Heart left ventricle (tissue), 16 donors: ENCODE measurements around the gene CD22. TPM values are rescaled to one million over a fixed set of nuclear protein-coding genes. Genes with fewer than 3 reads are reported as not detected.

Source experiments
- ATAC-seq, 4 donors: fragments of 200-7000 bp; cut with Tn5 transposase; one replicate each; pipeline ENCODE4 v1.9.1; 2020 to 2022; ENCODE audit warnings: moderate library complexity in 4 of 4, mild to moderate bottlenecking in 3 of 4, moderate number of reproducible peaks in 1 of 4
- DNase-seq, 5 donors: peaks; one replicate each; pipeline ENCODE4 v3.0.0-alpha.2; 2020
- H3K27ac ChIP-seq, 12 donors: fragments of 200-600 bp; sonication (generic) in 4 of 12; one replicate each; pipeline versions ENCODE4 v1.5.0 to v1.8.0; 2016 to 2022; ENCODE audit warnings: mild to moderate bottlenecking in 2 of 12
- H3K27me3 ChIP-seq, 9 donors: fragments of 200-600 bp; sonication (generic) in 2 of 9; one replicate each; pipeline versions ENCODE4 v1.5.1 to v1.8.0; 2016 to 2022; ENCODE audit warnings: mild to moderate bottlenecking in 3 of 9
- H3K36me3 ChIP-seq, 9 donors: fragments of 200-600 bp; sonication (generic) in 2 of 9; one replicate each; pipeline versions ENCODE4 v1.5.0 to v1.8.0; 2018 to 2022; ENCODE audit warnings: mild to moderate bottlenecking in 2 of 9
- H3K4me1 ChIP-seq, 12 donors: fragments of 200-600 bp; sonication (generic) in 4 of 12; one replicate each; pipeline versions ENCODE4 v1.5.0 to v1.8.0; 2016 to 2022; ENCODE audit warnings: mild to moderate bottlenecking in 3 of 12
- H3K4me3 ChIP-seq, 12 donors: fragments of 200-600 bp; sonication (generic) in 4 of 12; one replicate each; pipeline versions ENCODE4 v1.5.0 to v1.8.0; 2017 to 2022; ENCODE audit warnings: mild to moderate bottlenecking in 9 of 12, moderate library complexity in 4 of 12
- H3K9me3 ChIP-seq, 12 donors: fragments of 200-600 bp; sonication (generic) in 4 of 12; one replicate each; pipeline versions ENCODE4 v1.5.0 to v1.8.0; 2016 to 2022; ENCODE audit warnings: mild to moderate bottlenecking in 1 of 12
- CTCF ChIP-seq, 12 donors: fragments of 200-600 bp; sonication (generic) in 4 of 12; IDR thresholded peaks; one replicate each; pipeline versions ENCODE4 v1.5.0 to v1.8.0; 2018 to 2022; ENCODE audit warnings: antibody characterized with exemption in 12 of 12, mild to moderate bottlenecking in 5 of 12
- POLR2A ChIP-seq, 2 donors: fragments of 450-650 bp; IDR thresholded peaks; one replicate each; pipeline ENCODE4 v1.6.1; 2017; ENCODE audit warnings: antibody characterized with exemption in 2 of 2, mild to moderate bottlenecking in 2 of 2, moderate library complexity in 2 of 2
- WGBS, 4 donors: extraction: QIAGEN DNeasy Blood & Tissue Kit in 2 of 4; methylation state at CpG; one replicate each; pipeline versions ENCODE4 v1.1.5 to v1.1.7; 2013 to 2018; 5-methylcytosine and 5-hydroxymethylcytosine counted together
- intact Hi-C, 10 donors: fragments of 100-400 bp; cut with DNase I; formaldehyde crosslinking; loops; one replicate each; pipeline versions ENCODE4 v1.11.1 to v1.14.2; 2022
- polyA plus RNA-seq, 2 donors: library from polyadenylated mRNA; stranded (reverse); fragments of 200-250 nt; gene quantifications; one replicate each; pipeline ENCODE4 v1.2.3, GENCODE V29; 2013
- total RNA-seq, 9 donors: library from RNA; depleted of rRNA in 2 of 9; stranded (reverse); fragments of >200 nt in 2 of 9; fragmentation: NEBNext Ultra II Directional in 3 of 9; extraction: Animal tissue kit (Norgen Biotek cat#: 25700) in 3 of 9; gene quantifications; one replicate each; pipeline versions ENCODE4 v1.1.0 to v1.2.4, GENCODE V29; 2016 to 2023
- donor health status: ischemic (EF 13 %, LVEDD 7.1; RV severe dilation, severe dysfunction).
- donor health status: healthy with polysubstance abuse.
- donor health status: DM: no; HTN: yes; CAD: no.
- donor health status: DM: no; HTN: no; CAD: no.
- donor health status: ischemic (EF 25% LVEDD 6.9; RV normal size, moderate dysfunction).
- donor health status: ischemic (EF 25% LVEDD 5.7; RV mildly dilated, moderate dysfunction).
- donor health status: healthy.
- donor health status: DM: yes; HTN: yes; CAD: no.
- donor health status: ischemic (EF 35%, LVEDD 5.7; RV mildly dilated, moderate dysfunction).
- donor health status: nonischemic (EF 11% LVEDD 7.7; RV severe dilation, severe dysfunction).
- donor health status: DM: yes; HTN: yes; CAD: no.
- donor health status: PGD.
- donor health status: ischemic (EF 29% LVEDD 5.4; RV normal size, mild dysfunction).
- donor health status: nonischemic (EF 23%, LVEDD 6.1; RV moderate dilation, normal function).

Gene CD22
- total and polyA plus RNA-seq, 11 donors = 0.11 to 3.3 (median 1.0) TPM; not detected in 2

DNA sequence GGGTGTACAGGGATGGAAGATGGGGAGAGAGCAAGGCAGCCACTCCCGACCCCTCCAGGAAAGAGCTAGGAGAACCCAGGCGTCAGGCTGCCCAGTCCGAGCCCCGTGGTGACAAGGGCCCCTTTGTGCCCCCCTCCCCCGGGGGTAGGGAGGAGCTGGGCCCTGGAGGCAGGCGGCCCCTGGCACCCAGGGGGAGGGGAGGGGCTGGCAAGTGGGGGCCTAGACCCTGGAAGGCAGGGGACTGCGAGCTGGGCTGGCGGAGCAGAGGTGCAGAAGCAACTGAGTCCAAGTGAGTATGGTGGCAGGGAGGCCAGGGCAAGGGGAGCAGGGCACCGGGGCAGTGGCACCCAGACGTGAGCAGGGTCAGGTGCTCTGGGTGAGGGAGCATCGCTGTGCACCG lies 37.1 kb upstream of the CD22 start, which contains the start of gene MAG:
Gene MAG, plus strand, starts transcription at position 246 of the 400 bp plus-strand sequence. CDS start 3,248 bp downstream, outside the sequence.
- H3K9me3 ChIP-seq = no peaks in the 10 kb centered on the region
- no peak within 1 kb of the TSS for H3K27ac ChIP-seq
- H3K4me3 ChIP-seq = no peak within 1 kb of the TSS
- TF ChIP-seq CTCF (IDR thresholded peaks at IDR 0.05) = no peak
- no peaks in the 10 kb centered on the region for H3K36me3 ChIP-seq
- no peaks in the 10 kb centered on the region for H3K4me1 ChIP-seq
- intact Hi-C loops = no loop called here
- DNase-seq = no peak
- WGBS, 4 donors = 71 to 78% (median 75%) methylated on average over 11 to 12 of the region's 12 CpGs
- H3K27me3 ChIP-seq = peaks cover 0 to 27% (median 6%) of the 10 kb centered on the region in 9 donors
- no peak for ATAC-seq

DNA sequence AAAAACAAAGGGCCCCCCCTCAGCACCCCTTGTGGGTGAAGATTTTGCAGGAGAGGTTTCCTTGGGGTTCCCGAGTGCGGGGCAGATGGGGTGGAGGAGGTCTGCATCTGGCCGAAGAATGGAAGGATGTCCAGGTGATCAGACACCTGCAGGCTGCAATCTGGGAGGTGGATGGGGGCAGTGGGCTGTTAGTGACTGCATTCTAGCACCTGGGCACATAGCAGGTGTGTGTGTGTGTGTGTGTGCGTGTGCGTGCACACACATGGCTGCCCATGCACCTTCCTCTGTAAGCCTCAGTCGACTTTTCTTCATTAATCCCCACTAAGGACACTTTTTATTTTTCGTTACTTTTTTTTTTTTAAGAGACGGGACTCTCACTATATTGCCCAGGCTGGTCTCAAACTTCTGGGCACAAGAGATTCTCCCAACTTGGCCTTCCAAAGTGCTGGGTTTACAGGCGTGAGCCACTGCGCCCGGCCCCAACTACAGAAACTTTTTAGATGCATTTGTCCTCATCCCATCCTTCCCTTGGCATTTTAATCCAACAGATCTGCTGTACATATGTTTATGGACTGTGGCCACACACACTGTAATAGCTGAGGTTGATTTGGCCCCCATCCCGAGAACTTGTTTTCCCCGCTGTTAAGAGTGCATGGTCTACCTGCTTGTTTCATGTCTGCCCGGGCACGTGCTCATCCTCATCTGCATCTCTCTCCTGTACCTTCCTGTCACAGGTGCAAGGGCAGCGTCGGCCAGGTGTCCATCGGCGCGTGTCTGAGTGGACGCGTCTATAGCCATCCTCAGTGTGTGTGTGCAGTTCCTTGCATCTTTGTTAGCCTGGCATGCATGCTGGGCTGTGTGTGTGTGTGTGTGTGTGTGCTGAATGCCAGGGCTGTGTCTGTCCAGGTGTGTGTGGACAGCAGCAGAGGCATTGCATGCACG lies 36.3 kb upstream of the CD22 start:
- WGBS, 4 donors = 77 to 82% (median 80%) methylated on average over 23 of the region's 23 CpGs
- no peak for ATAC-seq
- H3K4me3 ChIP-seq = no peak overlapping the region
- no peaks in the 10 kb centered on the region for H3K36me3 ChIP-seq
- no peaks in the 10 kb centered on the region for H3K9me3 ChIP-seq
- peaks cover 0 to 27% (median 6%) of the 10 kb centered on the region in 9 donors for H3K27me3 ChIP-seq
- intact Hi-C loops = no loop called here
- no peaks in the 10 kb centered on the region for H3K4me1 ChIP-seq
- H3K27ac ChIP-seq = no peak overlapping the region
- DNase-seq = no peak
- TF ChIP-seq POLR2A (IDR thresholded peaks at IDR 0.05) (no peak), CTCF (IDR thresholded peaks at IDR 0.05) (no peak)

GRCh38 chr19:35293363-35293739 lies 35.6 kb upstream of the CD22 start:
- Histone ChIP-seq H3K27ac (no peak overlapping the region), H3K27me3 (peaks cover 0 to 32% (median 6%) of the 10 kb centered on the region in 9 donors), H3K4me3 (no peak overlapping the region), H3K36me3 (no peaks in the 10 kb centered on the region), H3K4me1 (no peaks in the 10 kb centered on the region), H3K9me3 (no peaks in the 10 kb centered on the region)
- TF ChIP-seq POLR2A (IDR thresholded peaks at IDR 0.05) (no peak), CTCF (IDR thresholded peaks at IDR 0.05) (no peak)
- WGBS, 4 donors = 21 to 35% (median 34%) methylated on average over 6 to 7 of the region's 7 CpGs
- intact Hi-C loops = no loop called here
- no peak for DNase-seq
- ATAC-seq = no peak

DNA sequence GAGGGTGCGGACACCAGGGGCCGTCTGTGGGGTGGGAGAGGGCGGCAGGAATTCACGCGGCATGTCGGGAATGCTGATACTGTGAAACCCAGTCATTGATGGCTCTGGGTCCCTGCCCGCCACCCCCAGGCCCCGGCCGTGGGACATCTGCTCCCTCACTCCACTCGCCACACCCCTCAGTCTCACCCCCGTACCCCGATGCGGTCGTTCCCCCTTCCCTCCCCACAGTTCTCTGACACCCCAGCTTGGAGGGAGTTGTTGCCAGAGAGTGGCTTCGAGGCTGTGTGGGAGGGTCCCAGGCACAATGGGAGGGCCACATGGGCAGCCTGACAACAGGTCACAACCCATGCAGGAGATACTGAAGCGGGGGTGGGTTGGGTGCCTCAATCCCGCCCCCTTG lies 35.2 kb upstream of the CD22 start:
- Histone ChIP-seq H3K4me3 (no peak overlapping the region), H3K27ac (no peak overlapping the region), H3K4me1 (no peaks in the 10 kb centered on the region), H3K9me3 (no peaks in the 10 kb centered on the region), H3K36me3 (no peaks in the 10 kb centered on the region), H3K27me3 (peaks cover 0 to 36% (median 6%) of the 10 kb centered on the region in 9 donors)
- TF ChIP-seq POLR2A (IDR thresholded peaks at IDR 0.05) = no peak
- no peak for TF ChIP-seq CTCF (IDR thresholded peaks at IDR 0.05)
- no peak for ATAC-seq
- WGBS, 4 donors = 30 to 49% (median 37%) methylated on average over 3 to 17 of the region's 17 CpGs
- DNase-seq = no peak
- intact Hi-C loops = no loop called here
